Parathyroid adenoma (tissue), 2 donors: ENCODE measurements around the gene CCDC28B.

Experiments
- H2AFZ ChIP-seq: fragments of 300-600 bp; sonication (generic); one replicate; pipeline ENCODE4 v1.7.0; 2017; ENCODE audit warnings: antibody characterized with exemption, mild to moderate bottlenecking
- H3K27ac ChIP-seq: fragments of 300-600 bp; sonication (generic); one replicate; pipeline ENCODE4 v1.7.0; 2017
- H3K27me3 ChIP-seq: fragments of 300-600 bp; sonication (generic); one replicate; pipeline ENCODE4 v1.7.0; 2017; ENCODE audit warnings: low read length; ENCODE audit not compliant: control insufficient read depth, insufficient read depth
- H3K36me3 ChIP-seq: fragments of 300-600 bp; sonication (generic); one replicate; pipeline ENCODE4 v1.7.0; 2017; ENCODE audit warnings: low read length; ENCODE audit not compliant: control insufficient read depth, insufficient read depth
- H3K4me1 ChIP-seq: fragments of 300-600 bp; sonication (generic); one replicate; pipeline ENCODE4 v1.7.0; 2017; ENCODE audit warnings: control low read depth
- H3K4me2 ChIP-seq: fragments of 300-600 bp; sonication (generic); one replicate; pipeline ENCODE4 v1.7.0; 2017; ENCODE audit warnings: low read length
- H3K4me3 ChIP-seq: fragments of 300-600 bp; sonication (generic); one replicate; pipeline ENCODE4 v1.7.0; 2017; ENCODE audit warnings: low read depth, low read length
- H3K79me2 ChIP-seq: fragments of 300-600 bp; sonication (generic); one replicate; pipeline ENCODE4 v1.7.0; 2017; ENCODE audit warnings: control low read depth
- H3K9ac ChIP-seq: fragments of 300-600 bp; sonication (generic); one replicate; pipeline ENCODE4 v1.7.0; 2017; ENCODE audit warnings: mild to moderate bottlenecking
- H3K9me3 ChIP-seq: fragments of 300-600 bp; sonication (generic); one replicate; pipeline ENCODE4 v1.7.0; 2017; ENCODE audit warnings: low read length; ENCODE audit not compliant: control insufficient read depth
- CTCF ChIP-seq: fragments of 300-600 bp; sonication (generic); IDR thresholded peaks from one replicate; pipeline ENCODE4 v1.7.0; 2017; ENCODE audit warnings: antibody characterized with exemption, mild to moderate bottlenecking
- donor health status: primary hyperparathyroidism.

CCDC28B gene

DNA sequence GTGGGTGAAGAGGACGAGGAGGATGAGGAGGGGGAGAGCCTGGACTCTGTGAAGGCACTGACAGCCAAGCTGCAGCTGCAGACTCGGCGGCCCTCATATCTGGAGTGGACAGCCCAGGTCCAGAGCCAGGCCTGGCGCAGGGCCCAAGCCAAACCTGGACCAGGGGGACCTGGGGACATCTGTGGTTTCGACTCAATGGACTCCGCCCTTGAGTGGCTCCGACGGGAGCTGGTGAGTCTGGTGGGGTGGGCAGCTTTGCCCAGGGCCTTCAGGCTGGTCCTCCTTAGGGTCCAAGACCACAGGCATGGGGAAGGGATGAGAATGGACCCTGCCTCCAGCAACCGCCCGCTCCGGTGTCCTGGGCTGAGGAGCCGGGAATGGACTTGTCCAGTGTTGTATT is 47.1 kb downstream of the CCDC28B start:
- Histone ChIP-seq H3K27ac (peak overlapping the region; percentile 60), H3K9me3 (no peaks in the 10 kb centered on the region), H3K4me2 (no peak overlapping the region), H3K79me2 (no peaks in the 10 kb centered on the region), H2AFZ (no peak overlapping the region), H3K9ac (no peak overlapping the region), H3K27me3 (no peaks in the 10 kb centered on the region), H3K4me3 (peak overlapping the region; percentile 5), H3K4me1 (peaks cover 2% of the 10 kb centered on the region), H3K36me3 (no peaks in the 10 kb centered on the region)
- no peak for TF ChIP-seq CTCF

DNA sequence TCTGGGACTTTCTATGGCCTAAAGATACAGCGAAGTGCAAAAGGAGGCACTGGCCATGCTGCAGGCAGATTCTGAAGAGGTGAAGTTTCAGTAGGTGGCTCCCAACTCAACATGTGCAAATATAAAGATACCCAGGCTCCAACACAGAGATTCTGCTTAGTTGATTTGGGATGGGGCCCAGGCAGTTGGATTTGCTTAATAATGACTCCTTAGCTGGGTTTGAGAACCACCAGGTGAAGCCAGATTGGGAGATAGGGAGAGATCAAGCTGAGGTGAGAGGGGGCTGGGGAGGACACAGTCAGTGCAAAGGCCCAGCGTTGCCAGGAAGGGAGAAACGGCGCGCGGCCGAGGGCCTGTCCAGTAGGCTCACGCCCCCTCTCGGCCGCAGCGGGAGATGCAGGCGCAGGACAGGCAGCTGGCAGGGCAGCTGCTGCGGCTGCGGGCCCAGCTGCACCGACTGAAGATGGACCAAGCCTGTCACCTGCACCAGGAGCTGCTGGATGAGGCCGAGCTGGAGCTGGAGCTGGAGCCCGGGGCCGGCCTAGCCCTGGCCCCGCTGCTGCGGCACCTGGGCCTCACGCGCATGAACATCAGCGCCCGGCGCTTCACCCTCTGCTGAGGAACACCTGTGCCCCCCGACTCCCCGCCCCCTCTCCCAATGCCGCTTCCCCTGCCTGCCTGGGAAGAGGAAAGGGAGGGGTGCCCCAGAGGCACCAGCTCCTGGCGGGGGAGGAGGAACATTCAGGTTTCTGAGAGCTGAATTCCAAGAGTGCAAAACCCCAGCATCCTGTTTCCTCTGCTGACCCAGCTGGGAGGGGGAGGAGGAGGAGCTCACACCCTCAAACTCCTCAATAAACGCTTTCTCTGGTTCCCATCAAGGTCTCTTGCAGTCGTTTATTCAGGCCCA is 47.8 kb downstream of the CCDC28B start:
- no peaks in the 10 kb centered on the region for H3K36me3 ChIP-seq
- no peak overlapping the region for H3K9ac ChIP-seq
- no peaks in the 10 kb centered on the region for H3K79me2 ChIP-seq
- no peaks in the 10 kb centered on the region for H3K9me3 ChIP-seq
- H2AFZ ChIP-seq: peak overlapping the region; percentile 64
- H3K4me1 ChIP-seq: peaks cover 2% of the 10 kb centered on the region
- TF ChIP-seq CTCF: peak; percentile 70
- peak overlapping the region; percentile 5 for H3K4me3 ChIP-seq
- H3K27me3 ChIP-seq: no peaks in the 10 kb centered on the region
- H3K4me2 ChIP-seq: peak overlapping the region; percentile 38
- H3K27ac ChIP-seq: peak overlapping the region; percentile 60

DNA sequence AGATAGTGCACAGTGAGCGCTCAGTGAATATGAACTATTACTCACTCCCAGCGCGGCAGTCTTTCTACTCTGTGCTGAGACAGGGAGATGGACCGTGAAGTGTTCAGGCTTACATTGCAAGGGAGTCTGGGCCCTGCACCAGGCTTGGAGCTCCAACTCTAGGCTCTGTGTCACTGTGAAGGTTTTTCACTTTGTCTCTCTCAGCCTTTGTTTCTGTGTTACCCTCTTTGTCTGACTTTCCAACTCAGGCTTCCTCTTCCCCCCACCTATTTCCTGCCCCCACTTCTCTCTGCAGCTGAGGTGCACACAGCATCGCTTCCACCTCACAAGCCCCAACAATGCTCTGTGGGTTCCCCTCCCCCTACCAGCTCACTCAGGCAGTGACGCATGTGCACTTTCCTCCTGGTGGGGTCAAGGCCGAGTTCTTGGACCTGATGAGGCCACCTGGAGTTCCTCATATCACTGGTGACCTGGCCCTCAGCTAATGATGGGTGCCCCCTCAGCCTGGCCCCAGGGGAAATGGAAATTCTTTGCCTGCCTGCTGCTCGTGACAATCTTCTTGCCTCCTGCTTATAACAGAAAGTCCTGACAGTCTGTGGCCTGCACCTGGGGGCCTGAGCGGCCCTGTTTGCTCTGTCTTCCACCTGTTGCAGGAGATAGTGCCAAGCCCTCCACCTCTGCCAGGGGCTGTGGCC is 49.6 kb downstream of the CCDC28B start:
- no peak overlapping the region for H3K9ac ChIP-seq
- no peak overlapping the region for H3K4me2 ChIP-seq
- no peaks in the 10 kb centered on the region for H3K79me2 ChIP-seq
- no peak overlapping the region for H2AFZ ChIP-seq
- no peaks in the 10 kb centered on the region for H3K36me3 ChIP-seq
- TF ChIP-seq CTCF: no peak
- no peaks in the 10 kb centered on the region for H3K27me3 ChIP-seq
- no peak overlapping the region for H3K4me3 ChIP-seq
- H3K9me3 ChIP-seq: no peaks in the 10 kb centered on the region
- H3K4me1 ChIP-seq: peaks cover 2% of the 10 kb centered on the region
- peak overlapping the region; percentile 62 for H3K27ac ChIP-seq

DNA sequence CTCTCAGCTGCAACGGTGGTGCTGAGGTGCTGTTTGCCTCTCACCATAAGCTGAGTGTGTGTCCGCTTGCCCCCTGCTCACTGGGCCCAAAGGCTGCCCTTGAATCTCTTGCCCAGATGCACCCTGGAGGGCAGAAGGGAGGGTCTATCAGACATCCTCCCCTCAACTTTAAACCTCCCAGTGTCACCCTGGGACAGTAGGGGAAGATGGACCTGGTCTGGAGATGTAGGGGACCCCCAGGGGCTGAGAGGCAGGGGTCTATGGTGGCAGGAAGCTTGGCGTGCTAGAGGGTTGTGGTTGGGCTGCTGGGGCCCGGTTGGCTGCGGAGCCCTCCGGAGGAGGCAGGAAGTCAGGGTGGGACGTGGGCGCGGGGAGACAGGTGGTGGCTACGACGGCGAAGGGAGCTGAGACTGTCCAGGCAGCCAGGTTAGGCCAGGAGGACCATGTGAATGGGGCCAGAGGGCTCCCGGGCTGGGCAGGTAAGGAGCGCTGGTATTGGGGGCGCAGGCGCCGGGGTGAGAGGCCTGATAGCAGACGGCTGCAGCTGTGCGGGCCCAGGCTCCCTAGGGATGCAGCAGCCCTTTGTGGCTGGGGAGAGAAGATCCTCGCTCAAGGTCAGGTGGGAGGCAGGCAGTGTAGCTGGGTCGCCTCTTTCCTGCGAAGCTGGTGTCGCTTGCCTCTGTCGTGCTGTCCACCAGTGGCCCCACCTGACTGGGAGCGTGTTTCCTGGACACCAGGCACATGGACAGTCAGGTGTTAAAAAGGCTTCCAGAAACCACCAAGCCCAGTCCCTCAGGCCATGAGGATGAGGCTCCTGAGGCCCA is 50.7 kb downstream of the CCDC28B start, which contains the start of gene LCK:
LCK (plus strand) TSS at position 373 of the 824 bp plus-strand sequence. CDS start 23,065 bp downstream, outside the sequence.
- no peak within 1 kb of the TSS for H3K9ac ChIP-seq
- H3K4me1 ChIP-seq: peaks cover 2% of the 10 kb centered on the region
- H3K27ac ChIP-seq: peak within 1 kb of the TSS; percentile 62
- H3K36me3 ChIP-seq: no peaks in the 10 kb centered on the region
- H3K4me3 ChIP-seq: no peak within 1 kb of the TSS
- no peak within 1 kb of the TSS for H3K4me2 ChIP-seq
- no peaks in the 10 kb centered on the region for H3K9me3 ChIP-seq
- H3K27me3 ChIP-seq: no peaks in the 10 kb centered on the region
- no peaks in the 10 kb centered on the region for H3K79me2 ChIP-seq
- TF ChIP-seq CTCF: no peak
- H2AFZ ChIP-seq: no peak within 1 kb of the TSS
